Central memory CD8-positive, alpha-beta T cell (primary cell): ENCODE measurements around the gene TSTD2.

ENCODE experiments used
- ATAC-seq: fragments of 150-1000 bp; cut with Tn5 transposase; replicated peaks from 2 replicates; pipeline ENCODE4 v1.10.0; 2022; ENCODE audit warnings: mild to moderate bottlenecking, moderate FRiP score, moderate number of reproducible peaks; ENCODE audit not compliant: poor library complexity, severe bottlenecking; ENCODE audit errors: extremely low read depth
- DNase-seq, 2 donors: peaks; one replicate each; pipeline ENCODE4 v3.0.0; 2021; ENCODE audit warnings: low spot score in 2 of 2
- H3K27ac Mint-ChIP-seq: one replicate; pipeline ENCODE4 v1.8.0; 2022; ENCODE audit warnings: low read depth, mild to moderate bottlenecking, moderate library complexity, mixed read lengths
- H3K27me3 Mint-ChIP-seq: one replicate; pipeline ENCODE4 v1.8.0; 2022; ENCODE audit warnings: mixed read lengths
- H3K36me3 Mint-ChIP-seq: one replicate; pipeline ENCODE4 v1.8.0; 2022; ENCODE audit warnings: mild to moderate bottlenecking, moderate library complexity, mixed read lengths; ENCODE audit not compliant: insufficient read depth
- H3K4me1 Mint-ChIP-seq: one replicate; pipeline ENCODE4 v1.8.0; 2022; ENCODE audit warnings: mixed read lengths
- H3K4me3 Mint-ChIP-seq: one replicate; pipeline ENCODE4 v1.8.0; 2022; ENCODE audit warnings: mild to moderate bottlenecking, moderate library complexity, mixed read lengths
- H3K9me3 Mint-ChIP-seq: one replicate; pipeline ENCODE4 v1.8.0; 2022; ENCODE audit warnings: mixed read lengths

The TSTD2 gene

GRCh38 chr9:97553841-97554240 is 79.3 kb downstream of the TSTD2 start:
- Mint-ChIP-seq H3K9me3 (no peaks in the 10 kb centered on the region), H3K4me1 (peaks cover 2% of the 10 kb centered on the region), H3K27ac (no peak overlapping the region), H3K4me3 (no peak overlapping the region), H3K36me3 (no peaks in the 10 kb centered on the region), H3K27me3 (peaks cover 64% of the 10 kb centered on the region)
- ATAC-seq (no peak), DNase-seq (no peak)

DNA sequence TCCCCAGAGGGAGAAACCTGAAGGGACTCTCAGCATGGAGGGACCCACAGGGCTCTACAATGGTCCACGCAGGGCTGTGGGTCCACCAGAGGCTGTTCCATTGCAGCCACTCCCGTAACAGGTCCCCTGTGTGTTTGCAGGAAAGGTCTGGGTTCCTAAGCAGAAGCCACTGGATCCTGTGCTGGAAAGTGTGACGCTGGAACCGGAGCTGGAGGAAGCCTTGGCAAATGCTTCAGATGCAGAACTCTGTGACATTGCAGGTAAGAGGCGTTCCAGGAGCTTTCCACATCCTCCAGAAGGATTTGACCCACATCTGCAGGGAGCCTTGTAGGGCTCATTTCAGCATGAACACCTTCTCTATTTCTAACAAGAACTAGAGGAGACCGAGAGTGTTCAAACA is 80.0 kb downstream of the TSTD2 start:
- H3K9me3 Mint-ChIP-seq: no peaks in the 10 kb centered on the region
- peaks cover 69% of the 10 kb centered on the region for H3K27me3 Mint-ChIP-seq
- no peak overlapping the region for H3K4me3 Mint-ChIP-seq
- H3K27ac Mint-ChIP-seq: no peak overlapping the region
- no peaks in the 10 kb centered on the region for H3K36me3 Mint-ChIP-seq
- no peak for ATAC-seq
- H3K4me1 Mint-ChIP-seq: no peaks in the 10 kb centered on the region
- DNase-seq: no peak

DNA sequence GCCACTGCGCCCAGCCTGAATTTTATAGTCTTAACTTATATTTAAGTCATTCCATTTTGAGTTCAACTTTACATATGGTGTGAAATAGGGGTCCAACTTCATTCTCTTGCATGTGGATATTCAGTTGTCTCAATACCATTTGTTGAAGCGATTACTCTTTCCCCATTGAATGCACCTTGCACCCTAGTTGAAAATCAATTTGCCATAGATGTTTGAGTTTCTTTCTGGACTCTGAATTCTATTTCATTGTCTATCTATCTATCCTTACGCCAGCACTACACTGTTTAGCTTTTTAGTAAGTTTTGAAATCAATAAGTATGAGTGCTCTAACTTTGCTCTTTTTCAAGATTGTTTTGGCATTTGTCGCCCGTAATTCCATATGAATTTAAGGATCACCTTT is 81.9 kb downstream of the TSTD2 start:
- no peaks in the 10 kb centered on the region for H3K4me1 Mint-ChIP-seq
- H3K27me3 Mint-ChIP-seq: peaks cover 77% of the 10 kb centered on the region
- H3K9me3 Mint-ChIP-seq: no peaks in the 10 kb centered on the region
- no peak overlapping the region for H3K27ac Mint-ChIP-seq
- ATAC-seq: no peak
- no peak for DNase-seq
- no peak overlapping the region for H3K4me3 Mint-ChIP-seq
- no peaks in the 10 kb centered on the region for H3K36me3 Mint-ChIP-seq

DNA sequence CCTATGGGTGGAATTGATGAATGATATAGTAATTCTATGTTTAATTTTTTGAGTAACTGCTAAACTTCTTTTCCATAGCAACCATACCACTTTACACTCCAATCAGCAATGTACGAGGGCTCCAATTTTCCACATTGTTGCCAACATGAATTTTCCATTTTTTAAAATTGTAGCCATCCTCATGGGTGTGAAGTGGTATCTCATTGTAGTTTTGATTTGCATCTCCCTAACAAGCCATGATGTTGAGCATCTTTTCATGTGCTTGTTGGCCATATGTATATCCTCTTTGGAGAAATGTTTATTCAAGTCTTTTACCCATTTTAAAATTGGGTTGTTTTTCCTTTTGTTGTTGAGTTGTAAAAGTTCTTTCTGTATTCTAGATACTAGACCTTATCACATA is 82.8 kb downstream of the TSTD2 start:
- H3K4me3 Mint-ChIP-seq: no peak overlapping the region
- H3K27ac Mint-ChIP-seq: no peak overlapping the region
- H3K27me3 Mint-ChIP-seq: peaks cover 68% of the 10 kb centered on the region
- H3K4me1 Mint-ChIP-seq: no peaks in the 10 kb centered on the region
- DNase-seq: no peak
- no peaks in the 10 kb centered on the region for H3K36me3 Mint-ChIP-seq
- no peaks in the 10 kb centered on the region for H3K9me3 Mint-ChIP-seq
- no peak for ATAC-seq
